ENCODE results near the gene PRICKLE2.

PRICKLE2 gene

GRCh38 chr3:64178419-64178818 is 46.8 kb downstream of the PRICKLE2 start:
- Histone ChIP-seq H3K4me1 (ENCODE audit: low read length) (no peaks in the 10 kb centered on the region), H3K9me2 (replicated peaks; ENCODE audit: insufficient read depth, low read length) (no peaks in the 10 kb centered on the region), H3K27ac (ENCODE audit: low read length) (no peak overlapping the region), H3F3A (ENCODE audit: insufficient read depth, low read length) (no peaks in the 10 kb centered on the region), H3K9me3 (replicated peaks; ENCODE audit: insufficient read depth, low read length) (no peaks in the 10 kb centered on the region), H2AFZ (ENCODE audit: low read length) (no peak overlapping the region), H3K79me2 (ENCODE audit: low read length) (no peaks in the 10 kb centered on the region), H3K36me3 (replicated peaks; ENCODE audit: insufficient read depth, low read length) (no peaks in the 10 kb centered on the region), H3K9ac (ENCODE audit: low read length) (no peak overlapping the region), H3K4me3 (ENCODE audit: low read length) (no peak overlapping the region), H3K27me3 (replicated peaks; ENCODE audit: insufficient read depth, low read length) (no peaks in the 10 kb centered on the region), H4K20me1 (ENCODE audit: insufficient read depth, low read length) (no peaks in the 10 kb centered on the region), H3K4me2 (ENCODE audit: low read depth, low read length) (no peak overlapping the region)
- TF ChIP-seq EZH2 (optimal IDR thresholded peaks at IDR 0.05; ENCODE audit: low read depth, low read length) (no peak), EZH2phosphoT487 (IDR thresholded peaks at IDR 0.05; ENCODE audit: low read length) (no peak), CTCF (IDR thresholded peaks at IDR 0.05; ENCODE audit: low read length) (no peak)
- DNase-seq = no peak

- H2AFZ ChIP-seq (ENCODE audit: low read length) = no peak overlapping the region
- no peaks in the 10 kb centered on the region for H3K36me3 ChIP-seq (replicated peaks; ENCODE audit: insufficient read depth, low read length)
- no peak overlapping the region for H3K4me2 ChIP-seq (ENCODE audit: low read depth, low read length)
- no peaks in the 10 kb centered on the region for H3K27me3 ChIP-seq (replicated peaks; ENCODE audit: insufficient read depth, low read length)
- H3F3A ChIP-seq (ENCODE audit: insufficient read depth, low read length) = no peaks in the 10 kb centered on the region
- H4K20me1 ChIP-seq (ENCODE audit: insufficient read depth, low read length) = no peaks in the 10 kb centered on the region
- TF ChIP-seq EZH2phosphoT487 (IDR thresholded peaks at IDR 0.05; ENCODE audit: low read length) = no peak
- TF ChIP-seq EZH2 (optimal IDR thresholded peaks at IDR 0.05; ENCODE audit: low read depth, low read length) = no peak
- no peak for TF ChIP-seq CTCF (IDR thresholded peaks at IDR 0.05; ENCODE audit: low read length)
- H3K9me2 ChIP-seq (replicated peaks; ENCODE audit: insufficient read depth, low read length) = no peaks in the 10 kb centered on the region
- no peak for DNase-seq
- H3K9ac ChIP-seq (ENCODE audit: low read length) = no peak overlapping the region
- no peak overlapping the region for H3K27ac ChIP-seq (ENCODE audit: low read length)
- H3K4me3 ChIP-seq (ENCODE audit: low read length) = no peak overlapping the region
- H3K9me3 ChIP-seq (replicated peaks; ENCODE audit: insufficient read depth, low read length) = no peaks in the 10 kb centered on the region
- no peaks in the 10 kb centered on the region for H3K4me1 ChIP-seq (ENCODE audit: low read length)
- H3K79me2 ChIP-seq (ENCODE audit: low read length) = no peaks in the 10 kb centered on the region
Measured at GRCh38 chr3:64176461-64176996, 48.7 kb downstream of the PRICKLE2 start.

- TF ChIP-seq EZH2phosphoT487 (IDR thresholded peaks at IDR 0.05; ENCODE audit: low read length) (no peak), EZH2 (optimal IDR thresholded peaks at IDR 0.05; ENCODE audit: low read depth, low read length) (no peak), CTCF (IDR thresholded peaks at IDR 0.05; ENCODE audit: low read length) (no peak)
- Histone ChIP-seq H3K27me3 (replicated peaks; ENCODE audit: insufficient read depth, low read length) (no peaks in the 10 kb centered on the region), H2AFZ (ENCODE audit: low read length) (no peak overlapping the region), H3K9ac (ENCODE audit: low read length) (no peak overlapping the region), H3K4me1 (ENCODE audit: low read length) (no peaks in the 10 kb centered on the region), H3K79me2 (ENCODE audit: low read length) (no peaks in the 10 kb centered on the region), H3K9me3 (replicated peaks; ENCODE audit: insufficient read depth, low read length) (no peaks in the 10 kb centered on the region), H4K20me1 (ENCODE audit: insufficient read depth, low read length) (no peaks in the 10 kb centered on the region), H3F3A (ENCODE audit: insufficient read depth, low read length) (no peaks in the 10 kb centered on the region), H3K36me3 (replicated peaks; ENCODE audit: insufficient read depth, low read length) (no peaks in the 10 kb centered on the region), H3K9me2 (replicated peaks; ENCODE audit: insufficient read depth, low read length) (no peaks in the 10 kb centered on the region), H3K4me3 (ENCODE audit: low read length) (no peak overlapping the region), H3K4me2 (ENCODE audit: low read depth, low read length) (no peak overlapping the region), H3K27ac (ENCODE audit: low read length) (no peak overlapping the region)
- DNase-seq = no peak
Measured at GRCh38 chr3:64174328-64174727, 50.9 kb downstream of the PRICKLE2 start.

Data from MM.1S (cell line).